Fibroblast of lung (primary cell): ENCODE results near the gene PALLD. TPM values are rescaled to one million over a fixed set of nuclear protein-coding genes. Genes with fewer than 3 reads are reported as not detected.

ENCODE experiments used
- DNase-seq, 2 donors: peaks; one replicate each; pipeline versions ENCODE4 v3.0.0 to v3.0.0-alpha.2; 2010; ENCODE audit warnings: low read depth in 2 of 2
- H2AFZ ChIP-seq: 2 replicates; pipeline ENCODE4 v1.5.1; 2012; ENCODE audit warnings: low read length, control low read depth, inconsistent platforms
- H3K27ac ChIP-seq: 2 replicates; pipeline ENCODE4 v1.5.1; 2011; ENCODE audit warnings: low read length, control low read depth; ENCODE audit not compliant: insufficient read depth
- H3K27me3 ChIP-seq: 2 replicates; pipeline ENCODE4 v1.5.1; 2011; ENCODE audit warnings: mild to moderate bottlenecking, low read length; ENCODE audit not compliant: control insufficient read depth, insufficient read depth
- H3K36me3 ChIP-seq: 2 replicates; pipeline ENCODE4 v1.5.1; 2011; ENCODE audit warnings: low read length; ENCODE audit not compliant: control insufficient read depth, insufficient read depth
- H3K4me1 ChIP-seq: 2 replicates; pipeline ENCODE4 v1.5.1; 2011; ENCODE audit warnings: low read length; ENCODE audit not compliant: control insufficient read depth, insufficient read depth; ENCODE audit errors: extremely low read depth
- H3K4me2 ChIP-seq: 2 replicates; pipeline ENCODE4 v1.5.1; 2011; ENCODE audit warnings: low read length, control low read depth; ENCODE audit not compliant: insufficient read depth; ENCODE audit errors: extremely low read depth
- H3K4me3 ChIP-seq, 4 experiments: fragments of 200-600 bp in 1 of 4; sonication (generic) in 1 of 4; replicated peaks in 1 of 4; 2 replicates each; pipeline ENCODE4 v1.5.1; 2011 to 2016; ENCODE audit warnings: low read length in 4 of 4, low read depth in 3 of 4, mild to moderate bottlenecking in 3 of 4, control low read depth in 2 of 4, inconsistent platforms in 1 of 4, mixed read lengths in 1 of 4; ENCODE audit not compliant: insufficient read depth in 1 of 4; ENCODE audit errors: control extremely low read depth in 1 of 4
- H3K79me2 ChIP-seq: 2 replicates; pipeline ENCODE4 v1.5.1; 2012; ENCODE audit warnings: mild to moderate bottlenecking, low read length, inconsistent platforms; ENCODE audit not compliant: control insufficient read depth, insufficient read depth
- H3K9ac ChIP-seq: 2 replicates; pipeline ENCODE4 v1.5.1; 2011; ENCODE audit warnings: mild to moderate bottlenecking, low read length, control low read depth; ENCODE audit not compliant: insufficient read depth
- H3K9me3 ChIP-seq: 2 replicates; pipeline ENCODE4 v1.5.1; 2012; ENCODE audit warnings: low read depth, low read length; ENCODE audit not compliant: control insufficient read depth, insufficient read depth
- H4K20me1 ChIP-seq: 2 replicates; pipeline ENCODE4 v1.5.1; 2011; ENCODE audit warnings: low read length; ENCODE audit not compliant: control insufficient read depth, insufficient read depth; ENCODE audit errors: extremely low read depth
- EZH2 ChIP-seq: IDR thresholded peaks from 2 replicates; pipeline ENCODE4 v1.5.1; 2012; ENCODE audit warnings: low read length, control low read depth, mild to moderate bottlenecking; ENCODE audit errors: missing control alignments
- polyA plus RNA-seq, 2 donors: library from polyadenylated mRNA; depleted of rRNA in 1 of 2; stranded (reverse) in 1 of 2; unstranded in 1 of 2; fragments of >200 nt; gene quantifications; 2 replicates each; pipeline ENCODE4 v1.2.1, GENCODE V29; 2011 to 2012; ENCODE audit warnings: missing spikeins in 1 of 2
- total RNA-seq: library from RNA; depleted of rRNA; stranded (reverse); fragments of >200 nt; gene quantifications from 2 replicates; pipeline ENCODE4 v1.2.1, GENCODE V29; 2014
- TF ChIP-seq, protein P1 (sequence below), 2 donors: IDR thresholded peaks in 1 of 2; conservative IDR thresholded peaks in 1 of 2; 1 replicate in 1 of 2; 2 replicates in 1 of 2; pipeline ENCODE4 v1.5.1; 2011 to 2012; ENCODE audit warnings: low read length in 2 of 2, control low read depth in 1 of 2, inconsistent platforms in 1 of 2, low read depth in 1 of 2, mild to moderate bottlenecking in 1 of 2

The PALLD gene
- total and polyA plus RNA-seq, 2 donors (not counting 1 experiment from before 2014, with no cell fraction given): 200 to 205 TPM

DNA sequence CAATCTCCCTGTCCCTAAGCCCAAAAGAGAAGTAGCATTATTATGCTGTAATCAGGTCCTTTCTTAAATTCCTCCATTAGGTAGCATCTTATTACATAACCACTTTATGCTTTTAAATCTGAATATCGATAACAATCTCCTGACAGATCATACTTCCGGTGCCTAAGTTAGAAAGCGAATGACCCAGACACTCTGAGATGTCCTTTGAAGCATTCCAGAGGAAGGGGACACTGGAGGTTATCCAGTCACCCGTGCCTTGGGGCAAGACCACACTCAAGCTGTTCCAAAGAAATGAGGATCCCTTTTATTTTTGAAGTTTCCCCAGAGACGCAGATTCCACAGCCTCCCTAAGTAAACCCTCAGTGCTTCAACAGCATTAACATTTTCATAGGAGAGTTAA is 125.7 kb downstream of the PALLD start:
- no peak for DNase-seq
- Histone ChIP-seq H3K27me3 (no peaks in the 10 kb centered on the region), H3K9me3 (no peaks in the 10 kb centered on the region), H3K9ac (no peak overlapping the region), H2AFZ (no peak overlapping the region), H3K4me1 (no peaks in the 10 kb centered on the region), H3K27ac (no peak overlapping the region), H3K79me2 (no peaks in the 10 kb centered on the region), H3K36me3 (no peaks in the 10 kb centered on the region), H3K4me2 (no peak overlapping the region), H4K20me1 (no peaks in the 10 kb centered on the region), H3K4me3 (no peak overlapping the region)
- TF ChIP-seq, protein P1, sequence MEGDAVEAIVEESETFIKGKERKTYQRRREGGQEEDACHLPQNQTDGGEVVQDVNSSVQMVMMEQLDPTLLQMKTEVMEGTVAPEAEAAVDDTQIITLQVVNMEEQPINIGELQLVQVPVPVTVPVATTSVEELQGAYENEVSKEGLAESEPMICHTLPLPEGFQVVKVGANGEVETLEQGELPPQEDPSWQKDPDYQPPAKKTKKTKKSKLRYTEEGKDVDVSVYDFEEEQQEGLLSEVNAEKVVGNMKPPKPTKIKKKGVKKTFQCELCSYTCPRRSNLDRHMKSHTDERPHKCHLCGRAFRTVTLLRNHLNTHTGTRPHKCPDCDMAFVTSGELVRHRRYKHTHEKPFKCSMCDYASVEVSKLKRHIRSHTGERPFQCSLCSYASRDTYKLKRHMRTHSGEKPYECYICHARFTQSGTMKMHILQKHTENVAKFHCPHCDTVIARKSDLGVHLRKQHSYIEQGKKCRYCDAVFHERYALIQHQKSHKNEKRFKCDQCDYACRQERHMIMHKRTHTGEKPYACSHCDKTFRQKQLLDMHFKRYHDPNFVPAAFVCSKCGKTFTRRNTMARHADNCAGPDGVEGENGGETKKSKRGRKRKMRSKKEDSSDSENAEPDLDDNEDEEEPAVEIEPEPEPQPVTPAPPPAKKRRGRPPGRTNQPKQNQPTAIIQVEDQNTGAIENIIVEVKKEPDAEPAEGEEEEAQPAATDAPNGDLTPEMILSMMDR (conservative IDR thresholded peaks at IDR 0.05 in 1 of 2, IDR thresholded peaks at IDR 0.05 in 1 of 2; ENCODE audit: low read depth in 1 of 2, low read length in 2 of 2): no peak
- TF ChIP-seq EZH2: no peak

GRCh38 chr4:168623011-168623410 is 126.2 kb downstream of the PALLD start:
- Histone ChIP-seq H3K9ac (no peak overlapping the region), H2AFZ (no peak overlapping the region), H3K4me1 (no peaks in the 10 kb centered on the region), H3K9me3 (no peaks in the 10 kb centered on the region), H3K27ac (no peak overlapping the region), H3K27me3 (no peaks in the 10 kb centered on the region), H4K20me1 (no peaks in the 10 kb centered on the region), H3K4me2 (no peak overlapping the region), H3K36me3 (no peaks in the 10 kb centered on the region), H3K79me2 (no peaks in the 10 kb centered on the region), H3K4me3 (no peak overlapping the region)
- no peak for DNase-seq
- TF ChIP-seq, protein P1 (conservative IDR thresholded peaks at IDR 0.05 in 1 of 2, IDR thresholded peaks at IDR 0.05 in 1 of 2; ENCODE audit: low read depth in 1 of 2, low read length in 2 of 2): no peak
- no peak for TF ChIP-seq EZH2

- Histone ChIP-seq H3K27me3 (no peaks in the 10 kb centered on the region), H3K4me3 (no peak overlapping the region), H4K20me1 (no peaks in the 10 kb centered on the region), H3K4me1 (no peaks in the 10 kb centered on the region), H3K27ac (no peak overlapping the region), H3K9me3 (no peaks in the 10 kb centered on the region), H3K36me3 (no peaks in the 10 kb centered on the region), H3K79me2 (no peaks in the 10 kb centered on the region), H3K4me2 (no peak overlapping the region), H2AFZ (no peak overlapping the region), H3K9ac (no peak overlapping the region)
- TF ChIP-seq EZH2: no peak
- TF ChIP-seq, protein P1 (conservative IDR thresholded peaks at IDR 0.05 in 1 of 2, IDR thresholded peaks at IDR 0.05 in 1 of 2; ENCODE audit: low read depth in 1 of 2, low read length in 2 of 2): no peak
- no peak for DNase-seq
Measured at GRCh38 chr4:168623484-168623883, 126.6 kb downstream of the PALLD start.
